ENCODE results near the gene APOD. TPM values are rescaled to one million over a fixed set of nuclear protein-coding genes. Genes with fewer than 3 reads are reported as not detected.
"Not testable (repeated sequence)": the region's sequence is repeated elsewhere in the genome, so short reads cannot be mapped to it uniquely, and the experiment has no call there.

Gene APOD
- total RNA-seq, 6 donors from 2014 or later = 29.7 to 120 (median 67.4) TPM

DNA sequence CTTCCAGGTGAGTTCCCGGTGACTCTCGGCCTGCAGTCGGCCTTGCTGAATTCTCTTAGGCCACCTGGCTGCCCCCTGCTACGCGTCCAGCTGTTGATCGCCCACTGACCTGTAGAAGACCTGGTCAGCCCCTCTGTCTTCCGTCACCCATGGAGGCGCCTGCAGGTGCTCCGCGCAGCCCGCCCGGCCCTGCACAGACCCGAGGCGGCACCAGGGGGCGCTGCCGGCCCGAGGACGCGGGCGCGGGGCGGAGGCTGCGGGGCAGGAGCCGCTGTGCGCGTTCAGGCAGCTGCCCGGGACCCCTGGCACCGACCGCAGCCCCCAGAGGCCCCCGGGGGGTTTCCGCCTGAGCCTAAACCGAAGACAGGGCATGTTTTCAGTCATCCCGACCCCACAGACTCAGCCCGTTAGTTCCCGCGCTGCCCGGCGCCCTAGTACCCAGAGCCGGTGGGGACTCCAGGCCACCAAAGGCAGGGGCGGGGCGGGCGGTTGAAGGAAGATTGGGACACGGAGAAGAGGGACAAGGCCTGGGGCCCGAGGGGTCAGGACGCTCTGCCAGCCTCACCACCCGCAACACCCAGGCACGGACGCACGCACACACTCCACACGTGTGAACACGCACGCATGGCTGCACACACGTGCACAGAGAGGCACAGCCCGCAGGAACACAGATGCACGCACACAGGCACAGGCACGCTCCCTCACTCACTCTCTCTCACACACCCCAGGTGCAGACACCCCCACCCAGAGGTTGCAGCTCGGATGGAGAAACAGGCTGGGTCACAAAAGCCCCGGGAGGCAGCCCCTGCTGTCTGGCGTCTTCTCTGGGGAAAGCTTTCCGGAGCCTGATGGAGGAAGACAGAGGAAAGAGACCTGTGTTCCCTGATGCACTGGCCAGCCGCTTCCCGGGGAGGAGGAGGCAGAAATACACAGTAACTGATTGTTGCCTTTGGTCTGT, 41.1 kb upstream of the APOD start:
- DNase-seq = peak in 1 of 2 donors; percentile 59

DNA sequence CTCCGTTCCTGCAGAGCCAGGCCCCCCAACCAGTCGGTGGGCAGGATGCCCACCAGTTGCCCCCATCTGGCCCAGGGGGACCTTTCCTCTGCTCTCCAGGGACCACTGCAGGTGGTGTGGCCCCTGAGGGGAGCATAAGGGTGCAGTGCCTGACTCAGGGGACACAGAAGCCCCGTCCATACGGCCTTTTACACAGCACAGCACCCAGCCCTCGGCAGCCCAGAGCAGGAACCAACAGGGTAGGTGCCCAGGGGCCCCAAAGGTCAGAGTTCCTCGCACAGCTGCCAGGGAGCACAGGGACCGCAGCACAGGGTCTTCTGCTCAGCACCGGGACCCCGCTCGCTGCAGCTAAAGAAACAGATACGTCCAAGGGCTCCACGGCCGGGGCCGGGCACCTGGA, 40.4 kb upstream of the APOD start:
- H3K4me1 ChIP-seq, H3K9me3 ChIP-seq, DNase-seq, H3K27me3 ChIP-seq, H3K36me3 ChIP-seq, H3K4me3 ChIP-seq, H3K27ac ChIP-seq: not testable (repeated sequence)
- no CpG with 5 or more reads among the region's 14 CpGs for WGBS, 2 donors
- ATAC-seq (ENCODE audit: low FRiP score in 2 of 2) = peak in 1 of 2 donors; percentile 16

More for the DNA sequence above, 41.1 kb upstream of the APOD start:
- TF ChIP-seq, protein P1, sequence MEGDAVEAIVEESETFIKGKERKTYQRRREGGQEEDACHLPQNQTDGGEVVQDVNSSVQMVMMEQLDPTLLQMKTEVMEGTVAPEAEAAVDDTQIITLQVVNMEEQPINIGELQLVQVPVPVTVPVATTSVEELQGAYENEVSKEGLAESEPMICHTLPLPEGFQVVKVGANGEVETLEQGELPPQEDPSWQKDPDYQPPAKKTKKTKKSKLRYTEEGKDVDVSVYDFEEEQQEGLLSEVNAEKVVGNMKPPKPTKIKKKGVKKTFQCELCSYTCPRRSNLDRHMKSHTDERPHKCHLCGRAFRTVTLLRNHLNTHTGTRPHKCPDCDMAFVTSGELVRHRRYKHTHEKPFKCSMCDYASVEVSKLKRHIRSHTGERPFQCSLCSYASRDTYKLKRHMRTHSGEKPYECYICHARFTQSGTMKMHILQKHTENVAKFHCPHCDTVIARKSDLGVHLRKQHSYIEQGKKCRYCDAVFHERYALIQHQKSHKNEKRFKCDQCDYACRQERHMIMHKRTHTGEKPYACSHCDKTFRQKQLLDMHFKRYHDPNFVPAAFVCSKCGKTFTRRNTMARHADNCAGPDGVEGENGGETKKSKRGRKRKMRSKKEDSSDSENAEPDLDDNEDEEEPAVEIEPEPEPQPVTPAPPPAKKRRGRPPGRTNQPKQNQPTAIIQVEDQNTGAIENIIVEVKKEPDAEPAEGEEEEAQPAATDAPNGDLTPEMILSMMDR (IDR thresholded peaks at IDR 0.05) = peak in 1 of 6 experiments; percentile 5
- peak overlapping the region in 1 of 4 donors; percentile 27 for H3K4me3 ChIP-seq
- H3K36me3 ChIP-seq, H3K27ac ChIP-seq, H3K27me3 ChIP-seq, H3K9me3 ChIP-seq, H3K4me1 ChIP-seq: not testable (repeated sequence)
- 27 to 32% methylated on average over 5 to 13 of the region's 62 CpGs for WGBS, 2 donors
- ATAC-seq (ENCODE audit: low FRiP score in 2 of 2) = peak; percentile 83 to 92

DNA sequence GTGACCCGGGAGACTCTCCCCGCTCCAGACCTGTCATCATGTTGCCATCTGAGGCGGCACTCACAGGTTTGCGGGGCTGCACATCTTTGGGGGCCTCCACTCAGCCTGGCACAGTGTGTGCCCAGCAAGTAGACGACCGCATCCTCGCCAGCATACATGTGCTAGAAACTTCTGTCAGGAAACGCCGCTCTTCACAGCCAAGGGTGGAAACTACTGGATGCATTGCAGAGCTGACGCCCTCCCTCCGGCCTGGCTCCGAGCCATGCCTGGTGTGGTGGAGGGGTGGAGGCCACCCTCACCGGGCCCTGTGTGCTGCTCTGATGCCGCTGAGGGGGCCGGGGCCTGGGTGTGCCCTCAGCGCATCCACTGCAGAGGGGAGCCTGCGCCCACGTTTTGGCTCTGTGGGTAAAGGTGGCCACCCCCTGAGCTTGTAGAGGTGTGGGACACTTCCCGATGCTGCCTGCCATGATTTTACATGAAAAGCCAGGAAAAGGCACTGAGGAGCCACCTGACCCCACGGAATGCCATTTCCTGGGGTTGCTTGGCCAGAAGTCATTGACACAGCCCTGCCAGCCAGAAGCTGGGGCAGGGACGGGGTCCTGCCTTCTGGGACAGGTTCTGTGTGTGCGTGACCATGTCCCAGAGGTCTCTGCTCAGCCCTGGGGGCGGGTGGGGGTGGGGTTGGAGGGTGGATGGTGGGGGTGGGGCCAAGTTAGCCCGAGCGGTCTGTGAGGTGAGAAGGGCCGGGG, 39.7 kb upstream of the APOD start:
- 71 to 91% methylated on average over 3 to 11 of the region's 26 CpGs for WGBS, 2 donors
- DNase-seq = peak in 1 of 2 donors; percentile 29
- ATAC-seq (ENCODE audit: low FRiP score in 2 of 2) = not testable (repeated sequence)

DNA sequence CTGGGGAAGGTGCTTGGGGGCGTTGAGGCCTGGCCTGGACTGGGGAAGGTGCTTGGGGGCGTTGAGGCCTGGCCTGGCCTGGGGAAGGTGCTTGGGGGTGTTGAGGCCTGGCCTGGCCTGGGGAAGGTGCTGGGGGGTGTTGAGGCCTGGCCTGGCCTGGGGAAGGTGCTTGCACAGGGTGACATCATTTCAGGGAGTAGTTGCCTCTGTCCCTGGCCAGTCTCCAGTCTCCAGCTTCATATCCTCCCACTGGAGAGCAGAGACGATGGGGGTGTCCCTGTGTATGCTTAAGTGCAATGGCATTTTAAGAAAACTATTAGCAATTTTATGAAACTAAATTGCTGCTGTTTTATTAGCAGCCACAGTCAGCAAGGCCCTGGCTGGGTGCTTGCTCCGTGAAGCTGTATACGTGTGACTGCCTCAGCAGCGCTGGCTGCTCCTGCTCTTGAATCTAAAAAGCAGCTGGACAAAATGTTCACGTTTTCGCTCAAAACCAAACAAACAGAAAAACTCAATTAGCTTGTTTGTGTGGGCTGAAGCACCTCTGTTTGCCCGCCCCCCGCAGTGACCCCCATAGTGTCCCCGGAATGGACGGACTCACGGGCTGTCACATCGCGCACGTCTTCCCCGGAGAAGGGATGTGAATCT, 38.9 kb upstream of the APOD start:
- H3K9me3 ChIP-seq; H3K4me1 ChIP-seq; H3K27me3 ChIP-seq; H3K36me3 ChIP-seq; H3K27ac ChIP-seq; H3K4me3 ChIP-seq; ATAC-seq (ENCODE audit: low FRiP score in 2 of 2): not testable (repeated sequence)
- peak in 1 of 2 donors; percentile 37 for DNase-seq
- 84 to 89% methylated on average over 5 to 7 of the region's 17 CpGs for WGBS, 2 donors

More for the DNA sequence above, 39.7 kb upstream of the APOD start:
- H3K36me3 ChIP-seq, H3K27ac ChIP-seq, H3K4me3 ChIP-seq, H3K4me1 ChIP-seq, H3K27me3 ChIP-seq, H3K9me3 ChIP-seq: not testable (repeated sequence)

DNA sequence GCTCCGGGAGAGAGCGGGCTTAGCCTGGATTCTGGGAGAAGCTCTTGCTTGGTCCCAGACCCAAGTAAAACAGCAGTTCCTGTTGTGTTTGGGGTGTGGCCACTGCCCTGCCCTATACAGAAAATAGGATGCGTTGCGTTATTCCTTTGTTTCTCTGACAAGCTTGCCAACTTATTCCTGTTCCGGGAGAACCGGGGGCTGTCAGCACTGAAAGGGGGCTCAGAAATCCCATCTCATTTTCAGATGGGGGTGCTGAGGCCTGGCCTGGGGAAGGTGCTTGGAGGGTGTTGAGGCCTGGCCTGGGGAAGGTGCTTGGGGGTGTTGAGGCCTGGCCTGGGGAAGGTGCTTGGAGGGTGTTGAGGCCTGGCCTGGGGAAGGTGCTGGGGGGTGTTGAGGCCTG, 38.3 kb upstream of the APOD start:
- not testable (repeated sequence) for H3K27me3 ChIP-seq; DNase-seq; H3K4me1 ChIP-seq; H3K4me3 ChIP-seq; ATAC-seq (ENCODE audit: low FRiP score in 2 of 2); H3K9me3 ChIP-seq; H3K36me3 ChIP-seq; H3K27ac ChIP-seq
- WGBS, 2 donors = 89 to 96% methylated on average over 6 of the region's 6 CpGs

DNA sequence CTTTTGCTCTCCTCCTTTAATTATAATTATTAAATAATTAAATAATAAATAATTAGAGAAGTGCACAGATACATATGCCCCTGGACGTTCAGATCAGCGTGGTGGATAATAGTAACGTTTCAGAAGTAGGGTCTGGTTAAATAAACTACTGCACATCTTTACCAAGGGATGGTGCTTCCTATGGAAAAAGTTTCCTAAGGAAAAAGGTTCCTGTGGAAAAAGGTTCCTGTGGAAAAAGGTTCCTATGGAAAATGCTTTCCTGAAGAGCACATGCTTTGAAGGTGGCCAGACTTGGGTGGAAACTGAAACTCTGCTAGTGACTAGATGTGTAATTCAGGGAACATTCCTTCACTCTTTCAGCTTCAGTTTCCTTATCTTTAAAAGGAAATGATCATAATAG, 37.4 kb upstream of the APOD start:
- not testable (repeated sequence) for H3K4me1 ChIP-seq; H3K4me3 ChIP-seq; H3K36me3 ChIP-seq; ATAC-seq (ENCODE audit: low FRiP score in 2 of 2); H3K9me3 ChIP-seq; H3K27me3 ChIP-seq; DNase-seq; H3K27ac ChIP-seq
- 90% methylated on average over 3 of the region's 3 CpGs for WGBS, 2 donors

DNA sequence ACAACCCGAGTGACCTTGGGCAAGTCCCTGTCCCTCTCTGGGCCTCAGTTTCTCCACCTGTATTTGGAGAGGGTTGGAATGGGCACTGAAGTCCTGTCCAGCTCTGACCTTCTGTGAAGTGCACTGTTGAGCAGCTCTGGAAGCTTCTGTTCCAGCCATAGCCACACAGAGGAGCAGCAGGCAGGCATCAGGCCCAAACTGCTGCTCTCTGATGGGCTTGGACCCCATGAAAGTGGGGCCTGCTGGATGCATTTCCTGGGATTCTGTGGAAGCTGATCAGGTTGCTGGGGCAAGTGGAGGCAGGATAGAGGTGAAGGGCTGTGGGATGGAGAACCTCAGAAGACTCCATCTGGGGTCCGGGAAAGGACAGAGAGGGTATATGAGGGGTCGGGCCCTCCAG, 36.7 kb upstream of the APOD start:
- not testable (repeated sequence) for ATAC-seq (ENCODE audit: low FRiP score in 2 of 2); H3K4me1 ChIP-seq; H3K27ac ChIP-seq; DNase-seq; H3K36me3 ChIP-seq; H3K9me3 ChIP-seq; H3K27me3 ChIP-seq; H3K4me3 ChIP-seq
- 96 to 100% methylated on average over 3 of the region's 3 CpGs for WGBS, 2 donors

DNA sequence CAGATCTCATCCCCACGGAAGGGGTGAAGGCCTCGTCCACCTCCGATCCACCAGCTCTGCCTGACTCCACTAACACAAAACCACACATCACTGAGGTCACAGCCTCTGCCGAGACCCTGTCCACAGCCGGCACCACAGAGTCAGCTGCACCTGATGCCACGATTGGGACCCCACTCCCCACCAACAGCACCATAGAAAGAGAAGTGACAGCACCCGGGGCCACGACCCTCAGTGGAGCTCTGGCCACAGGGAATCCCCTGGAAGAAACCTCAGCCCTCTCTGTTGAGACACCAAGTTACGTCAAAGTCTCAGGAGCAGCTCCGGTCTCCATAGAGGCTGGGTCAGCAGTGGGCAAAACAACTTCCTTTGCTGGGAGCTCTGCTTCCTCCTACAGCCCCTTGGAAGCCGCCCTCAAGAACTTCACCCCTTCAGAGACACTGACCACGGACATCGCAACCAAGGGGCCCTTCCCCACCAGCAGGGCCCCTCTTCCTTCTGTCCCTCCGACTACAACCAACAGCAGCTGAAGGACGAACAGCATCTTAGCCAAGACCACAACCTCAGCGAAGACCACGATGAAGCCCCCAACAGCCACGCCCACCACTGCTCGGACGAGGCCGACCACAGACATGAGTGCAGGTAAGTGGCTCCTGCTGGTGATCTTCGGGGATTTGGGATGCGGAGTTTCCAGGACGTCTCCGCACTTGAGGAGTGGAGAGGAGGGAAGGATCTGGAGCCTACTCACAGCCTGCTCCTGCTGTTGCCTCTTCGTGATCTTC, 36.0 kb upstream of the APOD start:
- WGBS, 2 donors = 76 to 85% methylated on average over 25 of the region's 26 CpGs
- not testable (repeated sequence) for ATAC-seq (ENCODE audit: low FRiP score in 2 of 2); H3K36me3 ChIP-seq; H3K27ac ChIP-seq; H3K9me3 ChIP-seq; H3K4me1 ChIP-seq; H3K4me3 ChIP-seq; H3K27me3 ChIP-seq
- DNase-seq = peak in 1 of 2 donors; percentile 65

DNA sequence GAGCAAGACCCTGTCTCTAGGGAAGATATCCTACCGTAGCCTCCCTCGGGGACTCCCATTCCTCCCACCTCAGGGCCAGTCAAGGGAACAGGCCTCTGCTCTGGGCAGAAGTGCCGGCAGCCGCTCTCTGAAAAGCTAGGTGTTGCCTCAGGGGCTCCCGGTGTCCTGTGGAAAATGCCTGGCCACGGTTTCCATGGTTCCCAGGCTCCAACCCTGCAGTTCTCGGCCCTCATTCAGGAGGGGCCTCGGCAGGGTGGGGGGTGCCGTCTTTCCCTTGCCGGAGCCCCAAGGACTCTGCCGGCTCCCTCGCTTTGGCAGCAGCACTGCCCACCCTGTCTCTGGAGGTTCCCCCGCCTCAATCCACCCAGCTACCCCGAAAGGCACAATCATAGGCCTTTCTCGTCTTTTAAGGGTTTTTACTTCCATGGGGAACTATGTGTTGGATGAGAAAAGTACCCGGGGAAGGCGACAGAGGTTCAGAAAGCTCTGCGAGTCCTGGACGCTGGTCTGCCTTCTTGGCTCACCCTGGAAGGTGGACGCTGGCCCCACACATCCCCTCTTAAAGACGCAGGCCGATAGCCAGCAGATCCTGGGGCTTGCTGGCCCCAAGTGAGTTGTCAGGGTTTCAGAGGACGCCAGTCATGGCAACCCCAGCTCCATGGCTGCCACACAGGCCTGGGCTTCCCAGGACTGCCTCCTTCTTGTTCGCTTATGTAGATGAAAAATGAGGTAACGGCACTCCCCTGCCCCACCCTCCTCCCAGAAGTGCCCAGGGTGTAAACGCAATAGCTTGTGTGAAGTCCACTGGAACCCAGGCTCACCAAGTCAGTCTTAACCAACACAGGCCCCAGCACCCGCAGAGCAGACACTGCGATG, 34.3 kb upstream of the APOD start:
- H3K4me3 ChIP-seq, H3K27ac ChIP-seq, H3K36me3 ChIP-seq, H3K9me3 ChIP-seq, H3K4me1 ChIP-seq, H3K27me3 ChIP-seq: not testable (repeated sequence)
- DNase-seq (peak in 1 of 2 donors; percentile 78), ATAC-seq (ENCODE audit: low FRiP score in 2 of 2) (peak; percentile 29 to 44)
- WGBS, 2 donors = 79 to 80% methylated on average over 22 to 25 of the region's 28 CpGs

DNA sequence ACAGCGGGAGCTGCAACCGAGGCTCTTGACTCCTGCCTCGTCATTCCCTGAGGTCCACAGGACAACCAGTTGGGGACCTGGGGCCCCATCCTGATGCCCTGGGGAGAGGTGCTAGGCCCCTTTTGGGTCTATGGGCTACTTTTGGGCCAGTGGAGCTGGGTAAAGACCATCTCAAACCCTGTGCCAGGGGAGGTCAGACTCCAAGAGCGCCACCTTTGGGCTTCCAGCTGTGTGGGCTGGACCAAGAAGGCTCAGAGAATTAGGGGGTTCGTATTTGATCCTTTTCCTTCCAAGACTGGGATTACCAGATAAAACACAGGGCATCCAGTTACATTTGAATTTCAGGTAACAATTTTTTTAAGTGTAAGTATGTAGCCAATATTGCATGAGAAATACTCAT, 33.4 kb upstream of the APOD start:
- peak; percentile 2 to 28 for ATAC-seq (ENCODE audit: low FRiP score in 2 of 2)
- not testable (repeated sequence) for H3K4me3 ChIP-seq, H3K4me1 ChIP-seq, H3K36me3 ChIP-seq, H3K27me3 ChIP-seq, H3K9me3 ChIP-seq, H3K27ac ChIP-seq
- 62 to 100% methylated on average over 2 to 3 of the region's 5 CpGs for WGBS, 2 donors
- DNase-seq = peak in 1 of 2 donors; percentile 12
